ENCODE data around the gene ANKRD27.
"Not testable (repeated sequence)": the region's sequence is repeated elsewhere in the genome, so short reads cannot be mapped to it uniquely, and the experiment has no call there.

ANKRD27 gene

DNA sequence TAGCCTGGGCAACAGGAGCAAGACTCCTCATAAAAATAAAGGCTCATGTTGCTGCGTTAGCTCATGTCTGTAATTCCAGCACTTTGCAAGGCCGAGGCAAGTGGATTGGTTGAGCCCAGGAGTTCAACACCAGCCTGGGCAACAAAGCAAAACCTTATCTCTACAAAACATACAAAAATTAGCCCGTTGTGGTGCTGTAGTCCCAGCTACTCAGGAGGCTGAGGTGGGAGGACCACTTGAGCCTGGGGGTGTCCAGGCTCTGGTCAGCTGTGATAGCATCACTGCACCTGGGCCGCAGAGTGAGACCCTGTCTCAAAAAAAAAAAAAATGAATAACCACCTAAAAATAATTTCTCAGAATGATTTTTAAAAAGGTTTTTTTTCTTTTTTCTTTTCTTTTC lies 12.7 kb upstream of the ANKRD27 start:
- no peak for DNase-seq

DNA sequence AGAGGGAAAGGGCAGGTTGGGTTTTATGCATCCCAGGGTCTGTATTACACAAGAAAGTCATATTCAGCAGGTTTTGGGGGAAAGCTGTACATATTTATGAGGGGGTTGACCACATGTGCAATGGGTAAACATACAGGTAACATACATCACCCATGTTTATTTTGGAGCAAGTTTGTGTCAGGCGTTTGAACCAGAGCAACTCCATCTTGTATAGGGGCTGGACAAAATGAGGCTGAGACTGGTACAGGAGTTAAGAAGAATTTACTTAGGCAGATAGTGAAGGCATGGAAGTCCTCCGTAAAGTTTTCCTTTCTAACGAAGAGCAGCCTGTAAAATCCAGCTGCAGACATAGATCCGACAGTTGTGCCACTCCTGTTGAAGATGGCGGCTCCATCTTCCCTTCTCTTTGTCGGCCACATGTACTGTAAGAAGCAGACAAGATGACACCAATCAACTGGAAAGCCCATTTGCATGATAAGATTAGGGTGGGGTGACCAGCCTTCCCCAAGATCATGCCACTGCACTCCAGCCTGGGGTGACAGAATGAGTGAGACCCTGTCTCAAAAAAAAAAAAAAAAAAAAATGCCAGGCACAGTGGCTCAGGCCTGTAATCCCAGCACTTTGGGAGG lies 12.0 kb upstream of the ANKRD27 start:
- no peak for DNase-seq

DNA sequence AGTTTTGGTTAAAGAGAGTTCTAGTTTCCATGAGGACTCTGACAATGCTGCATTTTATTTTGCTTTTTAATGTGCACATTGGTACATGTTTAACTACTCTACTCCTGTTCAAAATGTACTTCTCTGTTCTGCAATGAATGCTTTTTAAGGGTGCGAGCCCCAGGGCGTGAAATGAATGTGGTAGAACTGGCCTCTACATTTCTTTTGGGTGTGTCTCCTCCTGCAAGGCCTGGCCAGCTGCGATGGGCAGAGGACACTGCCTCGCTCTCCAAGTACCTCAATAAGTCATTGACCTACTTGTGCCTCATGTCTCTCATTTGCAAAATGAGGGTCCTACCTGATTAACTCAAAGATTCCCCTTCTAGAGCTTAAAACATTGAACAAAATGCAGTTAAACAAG lies 7.3 kb upstream of the ANKRD27 start:
- no peak for DNase-seq

- no peak for DNase-seq
Observed at GRCh38 chr19:32680986-32681385, 6.0 kb upstream of the ANKRD27 start.

DNA sequence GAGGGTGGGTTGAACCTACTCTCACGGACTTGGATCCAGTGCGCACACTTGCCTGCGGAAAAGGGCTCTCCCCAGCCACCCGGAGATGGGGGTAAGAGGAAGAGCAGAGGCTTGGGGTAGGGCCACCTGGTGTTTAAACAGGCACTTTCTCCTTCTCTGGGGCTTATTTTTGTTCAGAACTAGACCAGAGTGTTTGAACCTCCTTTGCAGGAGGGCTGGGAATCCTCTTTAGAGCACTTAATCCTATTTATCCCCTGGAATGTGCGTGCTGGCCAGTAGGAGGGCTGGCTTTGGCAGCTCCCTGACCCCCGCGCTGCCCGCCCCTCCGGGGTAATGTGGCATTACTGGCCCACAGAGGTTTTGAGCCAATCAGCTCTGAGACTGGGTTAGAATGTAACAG lies 2.7 kb upstream of the ANKRD27 start:
- no peak for DNase-seq

DNA sequence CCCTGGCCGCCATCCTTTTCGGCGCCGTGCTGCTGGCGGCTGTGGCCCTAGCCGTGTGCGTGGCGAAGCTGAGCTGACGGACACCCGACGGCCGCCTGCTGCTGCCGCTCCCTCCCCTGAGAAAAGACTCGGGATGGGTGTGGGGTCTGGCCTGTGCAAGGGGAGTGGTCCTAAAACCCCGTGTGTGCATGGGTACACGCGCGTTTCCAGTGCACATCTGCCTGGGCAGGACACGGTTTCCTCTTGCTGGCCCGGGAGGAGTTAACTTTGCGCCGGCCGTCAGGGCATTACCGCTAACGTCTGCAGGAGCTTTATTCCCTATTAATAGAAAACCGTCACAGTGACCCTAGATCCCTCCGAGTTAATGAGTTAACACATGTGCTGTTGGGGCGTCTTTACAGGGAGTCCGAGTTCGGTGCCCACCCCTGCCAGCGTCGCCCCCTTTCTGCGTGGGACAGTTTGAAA lies 1.9 kb upstream of the ANKRD27 start:
- no peak for DNase-seq

DNA sequence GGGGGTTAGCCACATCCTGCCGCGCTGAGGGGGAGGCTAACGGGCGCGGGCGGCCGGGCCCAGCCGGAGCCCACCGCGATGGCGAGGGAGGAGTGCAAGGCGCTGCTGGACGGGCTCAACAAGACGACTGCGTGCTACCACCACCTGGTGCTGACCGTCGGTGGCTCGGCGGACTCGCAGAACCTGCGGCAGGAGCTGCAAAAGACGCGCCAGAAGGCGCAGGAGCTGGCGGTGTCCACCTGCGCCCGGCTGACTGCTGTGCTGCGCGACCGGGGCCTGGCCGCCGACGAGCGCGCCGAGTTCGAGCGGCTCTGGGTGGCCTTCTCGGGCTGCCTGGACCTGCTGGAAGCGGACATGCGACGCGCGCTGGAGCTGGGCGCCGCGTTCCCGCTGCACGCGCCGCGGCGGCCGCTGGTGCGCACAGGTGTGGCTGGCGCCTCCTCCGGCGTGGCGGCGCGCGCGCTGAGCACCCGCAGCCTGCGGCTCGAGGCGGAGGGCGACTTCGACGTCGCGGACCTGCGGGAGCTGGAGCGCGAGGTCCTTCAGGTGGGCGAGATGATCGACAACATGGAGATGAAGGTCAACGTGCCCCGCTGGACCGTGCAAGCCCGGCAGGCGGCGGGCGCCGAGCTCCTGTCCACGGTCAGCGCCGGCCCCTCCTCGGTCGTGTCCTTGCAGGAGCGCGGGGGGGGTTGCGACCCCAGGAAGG lies 1.4 kb upstream of the ANKRD27 start:
- DNase-seq, result peak; percentile 47 to 68

- peak; percentile 55 to 72 for DNase-seq
Observed at GRCh38 chr19:32675720-32676185, 773 bp upstream of the ANKRD27 start, which contains the start of gene RGS9BP. TSS of gene RGS9BP (plus strand) at chr19:32675848. CDS start at chr19:32676264, 416 bp downstream.

GRCh38 chr19:32674153-32674930 lies 638 bp downstream of the ANKRD27 start:
- DNase-seq, result no peak

- DNase-seq, result no peak
Observed at GRCh38 chr19:32673573-32673972, 1.4 kb downstream of the ANKRD27 start.

- DNase-seq, result no peak
Observed at GRCh38 chr19:32672841-32673240, 2.1 kb downstream of the ANKRD27 start.

GRCh38 chr19:32671883-32672593 lies 2.9 kb downstream of the ANKRD27 start:
- no peak for DNase-seq

DNA sequence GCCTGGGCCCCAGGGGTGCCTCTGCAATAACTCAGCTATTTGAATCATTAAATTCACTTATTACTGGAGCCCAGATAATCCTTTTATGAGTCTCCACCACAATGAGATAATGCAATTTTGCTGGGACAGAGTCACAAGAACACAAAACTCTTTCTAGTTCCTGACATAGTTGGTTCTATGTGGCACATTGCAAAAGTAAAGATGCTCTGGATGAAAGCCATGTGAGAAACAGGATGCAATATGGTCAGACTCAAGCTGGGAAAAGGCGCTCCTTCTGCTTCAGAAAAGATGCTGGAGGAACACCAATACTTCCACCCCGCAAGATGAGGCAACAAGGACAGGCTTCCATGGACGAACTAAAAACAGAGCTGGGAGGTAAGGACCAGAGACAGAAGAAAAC lies 5.7 kb downstream of the ANKRD27 start:
- DNase-seq, result no peak

GRCh38 chr19:32666084-32666483 lies 8.9 kb downstream of the ANKRD27 start:
- DNase-seq, result no peak

DNA sequence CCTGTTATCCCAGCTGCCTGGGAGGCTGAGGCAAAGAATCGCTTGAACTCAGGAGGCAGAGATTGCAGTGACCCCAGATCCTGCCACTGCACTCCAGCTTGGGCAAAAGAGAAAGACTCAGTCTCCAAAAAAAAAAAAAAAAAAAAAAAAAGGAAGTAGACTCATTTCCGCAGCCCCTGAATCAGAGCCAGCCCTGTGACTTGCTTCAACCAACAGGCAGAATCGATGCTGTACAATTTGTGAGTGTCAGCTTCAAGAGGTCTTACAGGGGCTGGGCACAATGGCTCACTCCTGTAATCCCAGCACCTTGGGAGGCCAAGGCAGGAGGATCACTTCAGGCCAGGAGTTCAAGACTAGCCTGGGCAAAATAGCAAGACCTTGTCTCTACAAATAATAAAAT lies 12.8 kb downstream of the ANKRD27 start:
- DNase-seq, result no peak

- DNase-seq, result no peak
Observed at GRCh38 chr19:32661318-32661717, 13.7 kb downstream of the ANKRD27 start.

DNA sequence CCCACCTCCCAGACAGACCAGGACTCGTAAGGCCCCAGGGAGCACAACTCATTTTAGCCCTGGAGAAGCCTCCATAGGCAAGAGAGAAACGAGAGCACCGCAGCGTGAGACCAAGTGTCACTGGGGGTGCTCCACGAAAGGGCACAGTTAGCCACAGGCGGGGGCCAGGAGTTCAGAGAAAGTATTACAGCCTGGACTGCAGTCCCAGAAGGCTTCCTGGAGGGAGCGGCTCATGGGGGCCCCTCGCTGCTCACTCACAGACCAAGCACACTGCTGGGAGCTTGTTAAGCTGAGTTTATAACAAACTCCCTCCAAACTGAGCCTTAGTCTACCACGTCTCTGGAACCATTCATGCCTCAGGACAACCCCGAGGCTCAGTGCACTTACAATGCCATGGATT lies 16.5 kb downstream of the ANKRD27 start:
- DNase-seq, result no peak

GRCh38 chr19:32658075-32658474 lies 16.9 kb downstream of the ANKRD27 start:
- DNase-seq, result no peak

DNA sequence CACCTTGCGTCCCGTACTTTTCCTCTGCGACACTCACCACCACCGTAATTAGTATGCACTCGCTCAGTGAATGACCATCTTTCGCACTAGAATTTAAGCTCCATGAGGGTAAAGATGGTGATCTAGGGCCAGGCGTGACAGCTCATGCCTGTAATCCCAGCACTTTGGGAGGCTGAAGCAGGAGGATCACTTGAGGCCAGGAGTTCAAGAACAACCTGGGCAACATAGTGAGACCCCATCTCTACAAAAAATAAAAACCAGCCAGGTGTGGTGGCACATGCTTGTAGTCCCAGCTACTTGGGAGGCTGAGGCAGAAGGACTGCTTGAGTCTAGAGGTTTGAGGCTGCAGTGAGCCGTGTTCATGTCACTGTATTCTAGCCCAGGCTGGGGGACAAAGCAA lies 18.6 kb downstream of the ANKRD27 start:
- not testable (repeated sequence) for DNase-seq

GRCh38 chr19:32653599-32653915 lies 21.4 kb downstream of the ANKRD27 start:
- DNase-seq, result no peak

GRCh38 chr19:32652894-32653598 lies 21.9 kb downstream of the ANKRD27 start:
- no peak for DNase-seq

- DNase-seq, result not testable (repeated sequence)
Observed at GRCh38 chr19:32652331-32652730, 22.6 kb downstream of the ANKRD27 start.
